ENCODE data around the gene PPME1. TPM values are rescaled to one million over a fixed set of nuclear protein-coding genes. Genes with fewer than 3 reads are reported as not detected.
"Not testable (repeated sequence)": the region's sequence is repeated elsewhere in the genome, so short reads cannot be mapped to it uniquely, and the experiment has no call there.

Gene PPME1, protein sequence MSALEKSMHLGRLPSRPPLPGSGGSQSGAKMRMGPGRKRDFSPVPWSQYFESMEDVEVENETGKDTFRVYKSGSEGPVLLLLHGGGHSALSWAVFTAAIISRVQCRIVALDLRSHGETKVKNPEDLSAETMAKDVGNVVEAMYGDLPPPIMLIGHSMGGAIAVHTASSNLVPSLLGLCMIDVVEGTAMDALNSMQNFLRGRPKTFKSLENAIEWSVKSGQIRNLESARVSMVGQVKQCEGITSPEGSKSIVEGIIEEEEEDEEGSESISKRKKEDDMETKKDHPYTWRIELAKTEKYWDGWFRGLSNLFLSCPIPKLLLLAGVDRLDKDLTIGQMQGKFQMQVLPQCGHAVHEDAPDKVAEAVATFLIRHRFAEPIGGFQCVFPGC
- total RNA-seq (2014; rRNA removed; shearing (Covaris generic)): 57.4 and 60.4 TPM in 2 replicates

DNA sequence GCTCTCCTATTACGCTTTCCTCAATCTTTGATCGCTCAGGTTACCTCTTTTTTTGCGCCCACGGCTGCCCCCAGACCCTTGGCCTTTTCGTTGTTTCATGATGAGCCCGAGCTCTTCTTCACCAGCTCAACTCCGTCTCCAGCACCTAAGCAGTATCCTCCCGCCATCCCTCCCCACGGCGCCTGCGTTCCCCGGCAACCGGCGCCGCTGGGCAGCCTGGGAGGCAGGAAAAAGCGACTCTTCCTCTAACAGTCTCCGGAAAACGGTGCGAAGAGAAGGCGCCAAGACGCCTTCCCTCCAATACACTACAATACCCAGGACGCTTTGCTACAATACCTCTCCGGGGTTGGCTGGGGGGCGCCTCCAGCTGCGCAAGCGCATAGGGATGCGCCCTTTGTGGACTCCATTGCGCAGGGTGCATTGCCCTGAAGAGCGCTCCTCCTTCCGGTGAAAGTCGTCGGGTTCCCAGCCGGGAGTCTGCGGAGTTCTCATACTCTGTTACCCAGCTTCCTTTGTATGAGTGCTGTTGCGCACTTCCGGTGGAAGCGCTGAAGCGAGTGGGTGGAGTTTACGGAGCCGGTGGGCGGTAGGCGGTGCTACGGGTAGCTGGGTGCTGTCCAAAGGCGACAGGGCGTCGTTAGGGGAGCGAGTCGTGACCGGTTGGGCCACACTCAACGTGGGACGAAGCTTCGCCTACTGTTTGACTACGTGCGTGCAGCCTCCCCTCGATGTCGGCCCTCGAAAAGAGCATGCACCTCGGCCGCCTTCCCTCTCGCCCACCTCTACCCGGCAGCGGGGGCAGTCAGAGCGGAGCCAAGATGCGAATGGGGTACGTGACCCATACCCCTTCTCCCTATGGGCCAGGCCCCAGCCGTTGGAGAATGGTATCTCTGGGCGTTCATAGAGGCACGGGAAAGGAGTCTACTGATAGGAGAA lies at the start of gene PPME1, which contains the start of gene C2CD3:
TSS of gene PPME1 (plus strand) at position 596 of the 936 bp plus-strand sequence. CDS start at position 729, 133 bp downstream.
TSS of gene C2CD3 (minus strand) at position 309 of the 936 bp plus-strand sequence. CDS start at position 99, 210 bp downstream.
- DNase-seq (ENCODE audit: low read depth): peak; percentile 100

DNA sequence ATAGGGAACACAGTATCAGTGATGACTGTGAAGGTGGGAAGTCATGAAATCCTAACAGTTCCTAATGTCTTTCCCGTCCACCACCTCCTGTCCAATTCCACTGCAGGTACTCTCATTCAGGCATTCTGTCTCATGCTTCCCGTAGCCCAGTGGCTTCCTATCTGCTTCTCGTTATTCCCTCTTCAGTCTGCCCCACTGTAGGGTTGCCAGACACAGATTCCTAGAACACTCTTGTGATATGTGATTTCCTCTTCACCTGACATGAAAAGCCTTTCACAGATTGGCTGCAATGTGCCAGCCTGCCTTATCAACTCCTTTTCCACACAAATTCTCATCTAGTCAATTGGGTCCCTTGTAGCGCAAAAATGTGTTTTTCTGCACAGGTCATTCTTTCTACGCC lies 49.3 kb upstream of the PPME1 start:
- DNase-seq (ENCODE audit: low read depth): no peak

DNA sequence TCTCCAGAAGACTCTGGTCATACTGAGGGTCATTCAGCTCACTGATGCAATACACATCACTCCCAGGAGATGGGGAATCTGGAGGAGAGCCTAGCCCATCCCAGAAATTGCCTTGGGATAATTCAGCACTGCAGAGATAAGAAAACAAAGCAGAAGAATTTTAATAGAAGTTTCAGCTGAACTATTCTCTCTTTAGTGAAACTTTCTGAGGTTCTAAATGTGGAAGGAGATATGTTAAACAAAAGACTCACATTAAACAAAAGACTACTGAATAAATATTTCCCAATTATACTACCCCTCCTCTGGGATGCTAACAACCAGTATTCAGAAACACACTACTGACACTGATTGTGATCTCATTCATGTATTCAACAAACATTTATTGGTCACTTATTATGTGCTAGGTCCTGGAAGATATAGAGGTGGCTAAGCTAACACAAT lies 48.1 kb upstream of the PPME1 start:
- peak; percentile 9 for DNase-seq (ENCODE audit: low read depth)

DNA sequence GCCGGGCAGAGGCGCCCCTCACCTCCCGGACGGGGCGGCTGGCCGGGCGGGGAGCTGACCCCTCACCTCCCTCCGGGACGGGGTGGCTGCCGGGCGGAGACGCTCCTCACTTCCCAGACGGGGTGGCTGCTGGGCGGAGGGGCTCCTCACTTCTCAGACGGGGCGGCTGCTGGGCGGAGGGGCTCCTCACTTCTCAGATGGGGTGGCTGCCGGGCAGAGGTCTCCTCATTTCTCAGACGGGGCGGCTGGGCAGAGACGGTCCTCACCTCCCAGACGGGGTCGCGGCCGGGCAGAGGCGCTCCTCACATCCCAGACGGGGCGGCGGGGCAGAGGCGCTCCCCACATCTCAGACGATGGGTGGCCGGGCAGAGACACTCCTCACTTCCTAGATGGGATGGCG lies 42.0 kb upstream of the PPME1 start:
- DNase-seq (ENCODE audit: low read depth): not testable (repeated sequence)

DNA sequence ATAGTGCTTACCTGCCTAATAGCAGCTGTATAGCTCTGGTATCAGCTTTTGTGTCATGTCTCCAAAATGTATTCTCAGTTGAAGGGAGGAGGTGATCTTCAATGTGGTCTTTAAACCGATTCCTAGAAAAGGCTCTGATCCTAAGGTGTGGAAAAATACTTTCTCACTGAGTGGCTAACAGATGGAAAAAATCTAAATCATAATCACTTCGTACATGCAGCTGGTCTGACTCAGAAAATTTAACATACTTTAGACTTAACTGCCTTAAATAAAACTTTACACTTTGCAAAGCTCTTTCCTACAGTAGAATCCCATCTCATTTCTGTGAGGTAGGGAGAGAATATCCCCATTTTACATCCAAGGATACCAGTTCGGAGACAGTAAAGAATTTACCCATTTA lies 38.3 kb upstream of the PPME1 start:
- no peak for DNase-seq (ENCODE audit: low read depth)

DNA sequence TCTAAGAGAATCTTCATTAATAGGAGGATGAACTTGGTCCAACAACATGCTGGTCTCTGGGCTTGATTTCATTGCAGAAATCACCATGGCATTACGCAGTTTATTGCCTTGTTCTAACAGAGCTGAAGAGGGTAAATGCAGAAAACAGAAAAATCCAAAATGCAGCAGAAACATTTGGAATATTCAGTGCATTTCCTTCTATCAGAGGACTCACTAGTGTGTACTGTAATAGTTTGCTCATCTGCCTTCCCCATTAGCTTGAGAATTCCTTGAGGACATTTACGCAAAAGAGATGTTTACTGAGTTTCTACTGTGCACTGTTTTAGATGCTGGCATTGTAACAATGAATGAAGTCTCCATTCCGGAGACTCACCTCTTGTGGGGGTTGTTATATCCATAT lies 37.7 kb upstream of the PPME1 start:
- no peak for DNase-seq (ENCODE audit: low read depth)

DNA sequence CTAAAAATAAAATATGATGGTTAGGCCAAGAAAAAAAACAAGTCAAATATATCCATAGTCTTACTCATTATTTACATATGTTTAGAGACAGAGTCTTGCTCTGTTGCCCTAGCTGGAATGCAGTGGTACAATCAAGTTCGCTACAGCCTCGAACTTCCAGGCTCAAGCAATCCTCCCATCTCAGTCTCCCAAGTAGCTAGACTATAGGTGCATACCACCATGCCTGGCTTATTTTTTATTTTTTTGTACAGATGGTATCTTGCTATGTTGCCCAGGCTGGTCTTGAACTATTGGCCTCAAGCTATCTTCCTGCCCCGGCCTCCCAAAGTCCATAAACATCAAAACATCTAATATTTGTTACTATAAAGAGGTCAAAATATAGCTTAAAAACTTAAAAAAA lies 36.4 kb upstream of the PPME1 start:
- no peak for DNase-seq (ENCODE audit: low read depth)

DNA sequence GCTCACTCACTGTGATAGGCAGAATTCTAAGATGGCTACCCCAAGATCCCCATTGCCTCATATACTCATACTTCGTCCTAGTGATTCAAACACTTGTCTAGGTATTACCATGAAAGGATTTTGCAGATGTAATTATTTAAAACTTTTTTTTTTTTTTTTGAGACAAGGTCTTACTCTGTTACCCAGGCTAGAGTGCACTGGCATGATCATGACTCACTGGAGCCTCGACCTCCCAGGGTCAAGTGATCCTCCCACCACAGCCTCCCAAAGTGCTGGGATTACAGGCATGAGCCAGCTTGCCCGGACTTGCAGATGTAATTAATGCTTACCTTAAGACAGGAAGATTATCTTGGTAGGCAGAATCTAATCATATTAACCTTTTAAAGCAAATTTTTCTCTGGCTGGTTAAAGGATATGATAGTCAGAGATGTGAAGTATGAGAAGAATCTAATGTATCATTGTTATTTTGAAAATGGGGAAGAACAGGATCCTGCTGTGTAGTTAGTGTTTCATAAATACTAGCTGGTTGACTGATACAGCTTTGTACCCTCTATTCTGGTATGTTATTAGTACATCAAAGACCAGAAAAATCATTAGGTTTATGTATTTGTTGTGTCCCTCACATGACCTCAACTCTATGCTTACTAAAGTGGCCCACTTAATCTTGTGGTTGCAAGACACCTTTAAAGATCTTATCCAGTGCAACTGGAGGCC lies 35.8 kb upstream of the PPME1 start:
- peak; percentile 76 for DNase-seq (ENCODE audit: low read depth)

DNA sequence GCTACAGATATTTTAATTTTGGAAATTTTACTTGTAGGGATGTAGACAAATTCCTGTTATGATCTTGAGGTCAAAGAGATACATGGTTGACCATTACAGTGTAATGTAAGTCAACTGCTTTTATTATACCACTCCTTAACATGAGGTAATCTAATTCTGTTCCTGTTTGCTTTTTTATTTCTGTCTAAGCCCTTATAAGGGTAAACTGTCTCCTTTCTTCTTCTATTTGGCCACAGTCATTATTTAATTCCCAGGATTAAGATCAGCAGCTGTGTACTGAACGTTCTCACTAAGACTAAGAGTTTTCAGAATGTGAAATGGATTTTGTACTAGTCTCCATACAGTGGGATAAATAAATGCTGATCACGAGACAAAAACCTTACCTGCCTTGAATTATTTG lies 33.1 kb upstream of the PPME1 start:
- peak; percentile 46 for DNase-seq (ENCODE audit: low read depth)

DNA sequence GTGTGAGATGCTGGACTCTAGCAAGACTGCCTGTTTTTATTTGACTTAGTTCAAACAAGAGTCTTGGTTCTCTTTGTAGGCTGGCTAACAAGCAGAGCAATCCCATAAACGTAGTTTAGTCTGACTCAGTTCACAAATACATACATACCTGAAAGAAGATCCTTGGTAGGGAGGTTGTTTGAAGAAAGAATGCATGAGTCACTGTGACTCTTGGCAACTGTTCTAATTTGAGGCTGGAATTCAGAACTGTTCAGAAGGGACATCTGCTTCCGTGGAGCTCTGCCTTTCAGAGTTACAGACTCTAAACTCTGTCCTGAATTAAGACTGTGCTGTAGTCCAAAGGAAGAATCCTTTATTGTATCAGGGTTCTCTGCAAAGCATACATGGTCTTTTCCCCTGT lies 32.5 kb upstream of the PPME1 start:
- peak; percentile 99 for DNase-seq (ENCODE audit: low read depth)

DNA sequence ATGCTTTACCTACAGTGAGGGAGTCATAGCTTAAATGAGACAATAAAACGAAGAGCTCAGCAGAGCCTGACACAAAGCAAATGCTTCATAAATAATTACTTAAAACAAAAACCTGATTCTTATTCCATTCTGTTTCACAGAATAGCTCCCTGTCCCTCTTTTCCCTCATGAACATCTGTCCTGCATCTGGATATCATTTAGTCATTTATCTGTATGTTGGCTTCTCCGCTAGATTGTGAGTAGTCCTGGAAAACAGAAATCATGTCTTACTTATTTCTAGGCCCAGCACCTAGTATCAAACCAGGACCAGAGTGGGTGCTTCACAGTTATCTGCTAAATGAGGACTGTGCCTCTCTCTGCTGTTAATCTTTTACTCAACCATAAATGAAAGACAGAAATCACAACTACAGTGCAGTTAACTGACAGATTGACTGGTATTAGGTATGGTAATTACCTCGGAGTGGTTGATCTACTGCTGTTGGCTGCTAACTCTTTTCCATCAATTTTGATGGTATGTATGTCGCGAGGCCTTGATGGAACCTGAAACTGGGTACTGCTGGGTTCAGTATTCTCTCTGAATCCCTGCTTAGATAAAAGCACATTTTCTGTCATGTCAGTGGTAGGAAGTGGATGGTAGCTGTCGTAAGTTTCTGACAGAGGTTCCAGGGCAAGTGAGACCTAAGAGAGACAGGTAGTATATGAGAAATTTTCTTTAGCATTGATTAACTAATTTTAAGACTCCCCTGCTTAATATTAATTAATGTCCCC lies 31.8 kb upstream of the PPME1 start:
- no peak for DNase-seq (ENCODE audit: low read depth)

DNA sequence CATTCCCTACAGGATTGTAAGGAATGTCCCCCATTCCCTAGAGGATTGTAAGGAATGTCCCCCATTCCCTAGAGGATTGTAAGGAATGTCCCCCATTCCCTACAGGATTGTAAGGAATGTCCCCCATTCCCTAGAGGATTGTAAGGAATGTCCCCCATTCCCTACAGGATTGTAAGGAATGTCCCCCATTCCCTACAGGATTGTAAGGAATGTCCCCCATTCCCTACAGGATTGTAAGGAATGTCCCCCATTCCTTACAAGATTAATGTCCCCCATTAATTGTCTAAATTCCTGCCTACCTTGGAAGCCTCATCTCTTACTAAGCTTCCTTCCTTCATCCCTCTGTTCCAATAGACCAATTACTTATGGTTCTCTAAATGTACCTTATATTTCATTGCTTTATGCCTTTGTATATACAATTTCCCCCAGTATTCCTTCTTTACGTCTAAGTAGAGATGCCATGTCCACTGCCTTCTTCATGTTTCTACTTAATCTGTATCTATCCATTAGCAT lies 31.1 kb upstream of the PPME1 start:
- DNase-seq (ENCODE audit: low read depth): not testable (repeated sequence)

DNA sequence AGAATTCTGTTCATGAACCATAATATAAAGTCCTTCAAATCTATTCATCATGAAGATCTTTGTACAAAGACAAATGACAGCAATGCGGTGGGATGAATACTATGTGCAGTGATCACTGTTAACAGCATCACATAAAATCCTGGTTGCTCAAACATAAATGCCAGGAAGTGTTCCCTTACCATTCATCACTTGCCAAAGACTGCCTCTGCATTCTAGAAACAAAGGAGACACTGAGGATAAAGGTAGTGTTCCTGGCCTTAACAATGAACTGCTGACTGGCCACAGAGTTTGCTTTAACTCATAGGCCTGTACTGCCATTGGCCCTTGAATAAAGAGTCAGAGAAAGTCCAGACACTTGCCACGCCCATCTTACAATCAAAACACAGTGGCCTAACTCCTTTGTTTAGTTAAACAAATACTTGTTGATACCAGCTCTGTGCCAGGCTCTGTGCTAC lies 29.8 kb upstream of the PPME1 start:
- peak; percentile 65 for DNase-seq (ENCODE audit: low read depth)

DNA sequence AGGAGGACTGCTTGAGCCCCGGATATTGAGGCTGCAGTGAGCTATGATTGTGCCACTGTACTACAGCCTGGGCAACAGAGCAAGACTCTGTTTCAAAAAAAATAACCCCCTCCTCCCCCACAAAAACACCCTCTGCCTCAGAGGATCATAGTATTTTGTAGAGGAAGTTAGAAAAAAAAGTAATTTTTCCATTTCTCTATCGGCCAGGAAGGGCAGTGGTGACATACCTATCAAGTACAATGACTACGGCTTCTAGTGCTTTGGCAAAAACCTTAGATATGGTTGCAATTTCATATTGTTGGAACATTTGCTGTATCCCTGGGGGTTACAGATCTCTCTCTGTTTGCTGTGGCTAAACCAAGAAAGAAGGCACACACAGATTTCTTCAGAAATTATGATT lies 29.2 kb upstream of the PPME1 start:
- no peak for DNase-seq (ENCODE audit: low read depth)

DNA sequence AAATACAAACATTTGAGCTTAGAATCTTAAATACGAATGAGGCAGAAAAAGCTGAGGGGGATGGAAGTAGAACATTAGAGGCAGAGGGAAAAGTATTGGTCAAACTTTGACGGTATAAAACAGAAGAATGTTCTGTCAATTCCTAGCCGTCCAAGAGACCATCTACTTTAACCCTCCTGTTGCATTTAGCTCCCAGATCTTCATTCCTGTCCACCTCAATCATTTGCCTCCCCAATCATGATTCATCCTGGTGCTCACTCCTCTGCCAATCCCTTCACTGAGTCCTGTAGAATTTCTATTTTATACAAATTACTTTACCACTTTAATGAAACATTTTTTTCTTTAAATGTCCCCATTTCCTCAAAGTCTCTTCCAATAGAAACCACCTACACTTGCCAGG lies 28.5 kb upstream of the PPME1 start:
- DNase-seq (ENCODE audit: low read depth): peak; percentile 80

DNA sequence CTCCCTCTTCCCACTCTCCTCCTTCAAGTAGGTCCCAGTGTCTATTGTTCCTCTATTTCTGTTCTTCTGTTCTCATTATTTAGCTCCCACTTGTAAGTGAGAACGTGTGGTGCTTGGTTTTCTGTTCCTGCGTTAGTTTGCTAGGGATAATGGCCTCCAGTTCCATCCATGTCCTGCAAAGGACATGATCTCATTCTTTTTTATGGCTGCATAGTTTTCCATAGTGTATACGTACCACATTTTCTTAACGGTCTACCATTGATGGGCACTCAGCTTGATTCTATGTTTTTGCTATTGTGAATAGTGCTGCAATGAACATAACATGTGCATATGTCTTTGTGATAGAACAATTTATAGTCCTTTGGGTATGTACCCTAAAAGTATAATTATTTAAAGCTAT lies 26.5 kb upstream of the PPME1 start:
- no peak for DNase-seq (ENCODE audit: low read depth)

DNA sequence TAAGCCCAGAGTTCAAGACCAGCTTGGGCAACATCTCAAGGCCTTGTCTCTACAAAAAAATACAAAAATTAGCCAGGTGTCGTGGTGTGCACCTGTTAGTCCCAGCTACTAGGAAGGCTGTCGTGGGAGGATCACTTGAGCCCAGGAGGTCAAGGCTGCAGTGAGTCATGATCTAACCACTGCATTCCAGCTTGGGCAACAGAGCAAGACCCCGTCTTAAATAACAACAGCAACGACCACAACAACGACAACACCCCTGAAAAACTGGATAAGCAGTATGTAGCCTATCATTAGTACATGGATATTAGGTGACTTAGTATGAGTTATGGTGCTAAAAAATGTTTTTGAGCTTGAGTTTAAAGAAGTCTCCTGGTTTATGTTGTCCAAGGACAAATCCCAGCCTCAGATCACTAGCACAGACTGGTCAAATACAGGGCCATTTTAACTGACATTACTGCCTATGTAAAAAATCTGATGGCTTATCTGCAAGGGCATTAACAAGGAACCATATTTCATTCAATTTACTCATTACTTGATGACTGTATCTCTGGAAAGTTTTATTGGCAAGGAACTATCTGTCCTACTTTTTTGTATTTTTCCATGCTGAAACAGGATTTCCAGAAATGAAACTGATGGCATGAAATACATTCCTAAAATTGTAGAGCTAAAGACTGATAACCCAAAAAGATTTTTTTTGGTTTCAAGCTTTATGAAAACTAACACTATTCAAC lies 23.7 kb upstream of the PPME1 start:
- peak; percentile 83 for DNase-seq (ENCODE audit: low read depth)

DNA sequence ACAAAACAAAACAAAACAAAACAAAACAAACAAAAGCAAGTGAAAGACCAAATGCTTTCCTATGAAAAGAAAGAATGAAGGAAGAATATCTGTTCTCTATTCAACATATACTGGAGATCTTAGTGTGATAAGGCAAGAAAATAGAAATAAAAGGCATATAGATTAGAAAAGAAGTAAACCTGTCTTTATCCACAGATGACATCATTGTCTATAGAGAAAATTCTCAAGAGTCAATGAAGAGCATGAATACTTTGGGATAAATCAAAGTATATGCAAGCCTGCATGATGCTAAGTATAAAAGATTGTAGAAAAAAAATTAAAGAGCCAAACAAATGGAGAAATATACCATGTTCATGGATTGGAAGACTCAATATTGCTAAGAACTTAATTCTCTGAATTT lies 17.9 kb upstream of the PPME1 start:
- DNase-seq (ENCODE audit: low read depth): no peak

DNA sequence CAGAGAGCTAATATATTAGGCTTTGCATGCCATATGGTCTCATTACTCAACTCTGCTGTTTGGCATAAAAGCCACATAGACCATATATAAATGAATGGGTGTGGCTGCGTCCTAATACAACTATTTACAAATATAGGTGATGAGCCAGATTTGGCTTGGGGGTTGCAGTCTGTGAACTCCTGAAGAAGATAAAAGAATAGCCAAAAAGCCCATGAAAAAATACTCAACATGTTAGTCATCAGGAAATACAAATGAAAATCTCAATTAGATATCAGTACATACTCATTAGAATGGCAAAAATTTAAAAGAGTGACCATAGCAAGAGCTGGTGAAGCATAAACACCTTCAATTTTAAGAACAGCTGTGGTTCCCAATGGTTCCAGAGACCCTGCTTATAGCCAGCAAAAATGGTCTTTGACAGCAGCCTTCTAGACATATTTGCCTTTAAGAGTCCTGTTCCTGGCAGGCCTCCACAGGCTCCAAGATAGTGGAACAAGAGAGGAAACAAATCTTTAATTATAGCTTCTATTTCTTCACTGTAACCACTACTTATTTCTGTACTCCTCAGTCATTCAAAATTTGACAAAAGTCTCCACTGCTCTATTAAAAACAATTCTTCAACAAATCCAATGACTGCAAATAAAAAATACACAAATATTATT lies 16.3 kb upstream of the PPME1 start:
- DNase-seq (ENCODE audit: low read depth): peak; percentile 50

DNA sequence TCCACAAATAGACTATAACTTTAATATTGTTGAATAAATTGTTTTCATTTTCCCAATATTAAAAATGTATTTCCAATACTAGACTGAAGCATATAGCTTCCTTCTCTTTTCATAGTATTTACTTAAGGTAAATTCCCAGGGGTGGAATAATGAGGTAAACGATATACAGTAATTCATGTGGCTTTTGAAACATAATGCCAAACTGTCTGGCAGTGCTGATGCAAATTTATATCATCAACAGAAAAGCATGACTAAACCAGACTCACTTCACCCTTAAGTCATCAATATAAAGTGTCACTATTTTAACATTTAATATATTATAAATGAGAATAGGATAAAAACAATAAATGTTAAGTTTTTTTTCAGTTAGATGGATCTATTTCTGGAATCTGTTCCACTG lies 13.9 kb upstream of the PPME1 start:
- no peak for DNase-seq (ENCODE audit: low read depth)

All from M059J (cell line).